ENCODE data around the gene CIC. TPM values are rescaled to one million over a fixed set of nuclear protein-coding genes. Genes with fewer than 3 reads are reported as not detected.

The CIC gene
- total RNA-seq (100 to 1,000 TPM; 114 to 119 TPM), total RNA-seq (43.9 to 267 (median 120) reads per million in 172 experiments)
- 48.9 TPM for polyA plus RNA-seq (2013, experiment 1 of 2)
- polyA plus RNA-seq (2013, experiment 2 of 2) = 58.9 TPM

- H3K4me3 Mint-ChIP-seq = peak within 1 kb of the TSS; percentile 92
- TF ChIP-seq CTCF (IDR thresholded peaks at IDR 0.05) = no peak
- no peaks in the 10 kb centered on the region for H3K27me3 Mint-ChIP-seq
- no peaks in the 10 kb centered on the region for H3K9me3 Mint-ChIP-seq
- ATAC-seq (ENCODE audit: poor library complexity) = peak; percentile 74
- H3K36me3 ChIP-seq (ENCODE audit: insufficient read depth, low read length) = peaks cover 23% of the 10 kb centered on the region
- H3K4me3 ChIP-seq (ENCODE audit: low read length) = peak within 1 kb of the TSS; percentile 70
- peaks cover 37% of the 10 kb centered on the region for H3K4me1 ChIP-seq (ENCODE audit: insufficient read depth, low read length)
- CTCF ChIA-PET = interaction anchor here (3.2 kb wide), 1 partner anchor 11 kb away, joined by 27 read pairs; no protein-coding TSS in a partner anchor
- H3K4me1 Mint-ChIP-seq (ENCODE audit: low read depth) = peaks cover 22% of the 10 kb centered on the region
- H3K27ac ChIP-seq (ENCODE audit: low read depth in 1 of 2, low read length in 2 of 2) = peak within 1 kb of the TSS; percentile 98 to 99
- H3K27me3 ChIP-seq (ENCODE audit: control insufficient read depth in 1 of 2, insufficient read depth in 2 of 2, low read length in 2 of 2) = no peaks in the 10 kb centered on the region
- no peaks in the 10 kb centered on the region for H3K9me3 ChIP-seq (ENCODE audit: control insufficient read depth in 1 of 2, insufficient read depth in 1 of 2, low read length in 2 of 2)
- H3K27ac Mint-ChIP-seq = no peak within 1 kb of the TSS
- intact Hi-C loops (cut with DNase I, micrococcal nuclease) = loop anchor here (1.0 kb wide), 5 partner anchors 14 to 26 kb away; partner anchors contain the start of gene ERF (in 1 of the 2)
- peak; percentile 98 to 100 (median 99) for DNase-seq
- H3K36me3 Mint-ChIP-seq (ENCODE audit: low read depth) = peaks cover 20% of the 10 kb centered on the region
- POLR2A ChIA-PET = interaction anchor here (1.7 to 4.4 kb wide), 6 partner anchors 11 to 136 kb away, joined by 6 to 59 read pairs (median 24); partner anchors contain the start of genes ERF and GSK3A
Measured at GRCh38 chr19:42268704-42269477, at the start of gene CIC. TSS of gene CIC (plus strand) at chr19:42269252. CDS start at chr19:42271784, 2,532 bp downstream.

GRCh38 chr19:42219812-42220750, 49.0 kb upstream of the CIC start, which contains the start of gene ZNF526:
TSS of gene ZNF526 (plus strand) at chr19:42220312. CDS start at chr19:42224404, 4,092 bp downstream.
- peak within 1 kb of the TSS; percentile 93 for H3K27ac Mint-ChIP-seq
- ChIA-PET POLR2A (interaction anchor here (1.0 to 3.0 kb wide), 10 partner anchors 10 to 332 kb away, joined by 3 to 28 read pairs (median 4); partner anchors contain the start of genes ERF and GSK3A), CTCF (interaction anchor here (0.9 to 1.9 kb wide), 5 partner anchors 20 to 35 kb away, joined by 3 to 6 read pairs (median 5); partner anchors contain the start of gene GSK3A)
- Histone ChIP-seq H3K36me3 (ENCODE audit: insufficient read depth, low read length) (peaks cover 21% of the 10 kb centered on the region), H3K4me1 (ENCODE audit: insufficient read depth, low read length) (peaks cover 64% of the 10 kb centered on the region), H3K27me3 (ENCODE audit: control insufficient read depth in 1 of 2, insufficient read depth in 2 of 2, low read length in 2 of 2) (no peaks in the 10 kb centered on the region), H3K4me3 (ENCODE audit: low read length) (peak within 1 kb of the TSS; percentile 98), H3K27ac (ENCODE audit: low read depth in 1 of 2, low read length in 2 of 2) (peak within 1 kb of the TSS; percentile 70 to 78), H3K9me3 (ENCODE audit: control insufficient read depth in 1 of 2, insufficient read depth in 1 of 2, low read length in 2 of 2) (peaks cover 0 to 4% of the 10 kb centered on the region in 2 experiments)
- H3K36me3 Mint-ChIP-seq (ENCODE audit: low read depth) = peaks cover 46% of the 10 kb centered on the region
- ATAC-seq (ENCODE audit: poor library complexity) (peak; percentile 80), DNase-seq (peak; percentile 93 to 99 (median 96))
- no peaks in the 10 kb centered on the region for H3K9me3 Mint-ChIP-seq
- intact Hi-C loops (cut with DNase I, micrococcal nuclease) = loop anchor here (1.0 to 5.0 kb wide), 2 partner anchors 22 to 43 kb away; partner anchors contain the start of gene GSK3A (in 2 of the 2)
- no peak for TF ChIP-seq CTCF (IDR thresholded peaks at IDR 0.05)
- H3K4me1 Mint-ChIP-seq (ENCODE audit: low read depth) = peaks cover 58% of the 10 kb centered on the region
- no peaks in the 10 kb centered on the region for H3K27me3 Mint-ChIP-seq
- H3K4me3 Mint-ChIP-seq = peak within 1 kb of the TSS; percentile 96

Data from CD4-positive, alpha-beta T cell (primary cell).